Mesothelial cell of epicardium (in vitro differentiated cells): ENCODE data around the gene DNAJC11. TPM values are rescaled to one million over a fixed set of nuclear protein-coding genes. Genes with fewer than 3 reads are reported as not detected.
"Not testable (repeated sequence)": the region's sequence is repeated elsewhere in the genome, so short reads cannot be mapped to it uniquely, and the experiment has no call there.

Source experiments
- DNase-seq, 2 experiments: peaks; one replicate each; pipeline ENCODE4 v3.0.0; 2021; ENCODE audit warnings: low spot score in 2 of 2; ENCODE audit not compliant: unreplicated experiment in 2 of 2
- H3K27ac Mint-ChIP-seq: 2 replicates; pipeline ENCODE4 v1.8.0; 2021; ENCODE audit warnings: mixed read lengths
- H3K27me3 Mint-ChIP-seq: 2 replicates; pipeline ENCODE4 v1.8.0; 2021; ENCODE audit warnings: low read depth, mixed read lengths
- H3K36me3 Mint-ChIP-seq: 2 replicates; pipeline ENCODE4 v1.8.0; 2021; ENCODE audit warnings: mixed read lengths
- H3K4me1 Mint-ChIP-seq: 2 replicates; pipeline ENCODE4 v1.8.0; 2021; ENCODE audit warnings: mixed read lengths
- H3K4me3 Mint-ChIP-seq: 2 replicates; pipeline ENCODE4 v1.8.0; 2021; ENCODE audit warnings: mild to moderate bottlenecking, moderate library complexity, mixed read lengths
- H3K9me3 Mint-ChIP-seq: 2 replicates; pipeline ENCODE4 v1.8.0; 2021; ENCODE audit warnings: mixed read lengths
- total RNA-seq: library from RNA; stranded (reverse); gene quantifications from 3 replicates; pipeline ENCODE4 v1.2.1, GENCODE V29; 2021
- TF ChIP-seq, protein P1 (sequence below): fragments of 200-600 bp; sonication (generic); IDR thresholded peaks from one replicate; pipeline ENCODE4 v1.5.0; 2021; ENCODE audit warnings: antibody characterized with exemption; ENCODE audit not compliant: unreplicated experiment

DNAJC11 gene
- total RNA-seq, 1 donor from 2014 or later: 63.4 TPM

DNA sequence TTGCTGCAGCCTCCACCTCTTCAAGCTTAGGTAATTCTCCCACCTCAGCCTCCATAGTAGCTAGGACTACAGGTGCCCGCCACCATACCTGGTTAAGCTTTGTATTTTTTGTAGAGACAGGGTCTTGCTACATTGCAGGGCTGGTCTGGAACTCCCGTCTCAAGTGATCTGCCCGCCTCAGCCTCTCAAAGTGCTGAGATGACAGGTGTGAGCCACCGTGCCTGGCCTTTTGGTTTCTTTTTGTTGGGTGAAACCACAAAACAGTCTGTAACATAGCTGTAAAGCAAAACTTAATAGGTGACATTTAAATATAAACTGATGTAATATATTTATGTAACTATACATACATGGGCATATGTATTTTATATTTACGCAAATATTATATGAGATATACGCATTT, 3.1 kb upstream of the DNAJC11 start:
- DNase-seq: no peak
- TF ChIP-seq, protein P1, sequence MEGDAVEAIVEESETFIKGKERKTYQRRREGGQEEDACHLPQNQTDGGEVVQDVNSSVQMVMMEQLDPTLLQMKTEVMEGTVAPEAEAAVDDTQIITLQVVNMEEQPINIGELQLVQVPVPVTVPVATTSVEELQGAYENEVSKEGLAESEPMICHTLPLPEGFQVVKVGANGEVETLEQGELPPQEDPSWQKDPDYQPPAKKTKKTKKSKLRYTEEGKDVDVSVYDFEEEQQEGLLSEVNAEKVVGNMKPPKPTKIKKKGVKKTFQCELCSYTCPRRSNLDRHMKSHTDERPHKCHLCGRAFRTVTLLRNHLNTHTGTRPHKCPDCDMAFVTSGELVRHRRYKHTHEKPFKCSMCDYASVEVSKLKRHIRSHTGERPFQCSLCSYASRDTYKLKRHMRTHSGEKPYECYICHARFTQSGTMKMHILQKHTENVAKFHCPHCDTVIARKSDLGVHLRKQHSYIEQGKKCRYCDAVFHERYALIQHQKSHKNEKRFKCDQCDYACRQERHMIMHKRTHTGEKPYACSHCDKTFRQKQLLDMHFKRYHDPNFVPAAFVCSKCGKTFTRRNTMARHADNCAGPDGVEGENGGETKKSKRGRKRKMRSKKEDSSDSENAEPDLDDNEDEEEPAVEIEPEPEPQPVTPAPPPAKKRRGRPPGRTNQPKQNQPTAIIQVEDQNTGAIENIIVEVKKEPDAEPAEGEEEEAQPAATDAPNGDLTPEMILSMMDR: no peak
- Mint-ChIP-seq H3K27ac (no peak overlapping the region), H3K4me1 (peaks cover 15% of the 10 kb centered on the region), H3K27me3 (peaks cover 31% of the 10 kb centered on the region), H3K36me3 (no peaks in the 10 kb centered on the region), H3K9me3 (no peaks in the 10 kb centered on the region), H3K4me3 (no peak overlapping the region)

DNA sequence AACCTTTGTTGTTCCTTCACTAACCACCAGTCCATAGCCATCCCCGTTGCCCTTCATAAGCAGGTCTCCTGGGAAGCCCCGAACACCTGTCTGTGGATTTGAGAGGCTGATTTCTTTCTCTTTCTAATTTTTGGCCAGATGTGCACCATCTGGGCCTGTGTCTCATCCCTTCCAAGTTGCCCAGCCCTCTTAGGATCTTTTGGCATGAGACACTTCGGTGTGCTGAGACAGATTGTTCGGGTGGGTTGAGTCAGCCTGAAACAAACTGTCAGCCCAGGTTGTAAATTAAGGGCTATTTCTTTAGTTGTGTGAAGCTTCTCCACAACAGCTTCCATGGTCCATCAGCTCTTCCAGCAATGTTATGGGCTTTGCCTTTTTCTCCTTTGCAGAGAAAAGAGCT, 1.4 kb upstream of the DNAJC11 start:
- Mint-ChIP-seq H3K27me3 (peaks cover 16% of the 10 kb centered on the region), H3K27ac (no peak overlapping the region), H3K36me3 (no peaks in the 10 kb centered on the region), H3K4me1 (peaks cover 16% of the 10 kb centered on the region), H3K9me3 (no peaks in the 10 kb centered on the region), H3K4me3 (peak overlapping the region; percentile 56)
- no peak for DNase-seq
- TF ChIP-seq, protein P1: no peak

DNA sequence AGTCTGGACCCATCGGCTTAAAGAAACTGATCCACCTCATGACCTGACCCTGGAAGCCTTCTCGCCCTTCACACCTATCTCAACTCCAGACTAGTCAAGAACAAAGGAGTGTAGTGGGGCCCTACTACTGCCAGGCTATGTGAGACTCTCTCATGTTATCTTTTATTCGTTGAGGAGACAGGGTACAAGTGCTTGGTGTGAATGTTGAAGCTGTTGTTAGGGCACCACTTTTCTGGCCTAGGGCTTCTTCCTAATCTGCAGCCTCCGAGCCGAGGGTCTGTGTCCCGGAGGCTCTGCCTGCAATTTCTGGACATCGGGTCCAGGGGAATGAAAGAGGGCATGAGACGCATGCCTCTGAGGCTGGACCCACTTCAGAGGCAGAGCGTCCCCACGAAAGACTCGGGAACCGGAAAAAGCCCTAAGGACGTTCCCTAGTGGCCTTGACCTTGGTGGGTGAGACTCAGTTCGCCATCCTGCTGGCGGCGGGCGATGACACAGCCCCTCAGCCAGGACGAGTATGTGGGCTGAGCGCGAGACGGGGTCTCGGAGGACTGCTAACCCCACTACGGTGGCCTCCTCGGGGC, 671 bp downstream of the DNAJC11 start:
- TF ChIP-seq, protein P1: no peak
- DNase-seq: no peak
- H3K27ac Mint-ChIP-seq: peak overlapping the region; percentile 94
- no peaks in the 10 kb centered on the region for H3K36me3 Mint-ChIP-seq
- H3K27me3 Mint-ChIP-seq: no peaks in the 10 kb centered on the region
- peak overlapping the region; percentile 91 for H3K4me3 Mint-ChIP-seq
- peaks cover 16% of the 10 kb centered on the region for H3K4me1 Mint-ChIP-seq
- no peaks in the 10 kb centered on the region for H3K9me3 Mint-ChIP-seq

DNA sequence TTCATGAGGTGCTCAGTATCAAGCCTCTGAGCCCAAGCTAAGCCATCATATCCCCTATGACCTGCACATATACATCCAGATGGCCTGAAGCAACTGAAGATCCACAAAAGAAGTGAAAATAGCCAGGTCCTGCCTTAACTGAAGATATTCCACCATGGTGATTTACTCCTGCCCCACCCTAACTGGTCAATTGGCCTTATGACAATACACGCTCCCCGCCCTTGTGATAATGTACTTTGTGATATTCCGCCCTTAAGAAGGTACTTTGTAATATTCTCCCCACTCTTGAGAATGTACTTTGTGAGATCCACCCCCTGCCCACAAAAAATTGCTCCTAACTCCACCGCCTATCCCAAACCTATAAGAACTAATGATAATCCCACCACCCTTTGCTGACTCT, 1.7 kb downstream of the DNAJC11 start:
- peak overlapping the region; percentile 91 for H3K4me3 Mint-ChIP-seq
- H3K27ac Mint-ChIP-seq: peak overlapping the region; percentile 47

DNA sequence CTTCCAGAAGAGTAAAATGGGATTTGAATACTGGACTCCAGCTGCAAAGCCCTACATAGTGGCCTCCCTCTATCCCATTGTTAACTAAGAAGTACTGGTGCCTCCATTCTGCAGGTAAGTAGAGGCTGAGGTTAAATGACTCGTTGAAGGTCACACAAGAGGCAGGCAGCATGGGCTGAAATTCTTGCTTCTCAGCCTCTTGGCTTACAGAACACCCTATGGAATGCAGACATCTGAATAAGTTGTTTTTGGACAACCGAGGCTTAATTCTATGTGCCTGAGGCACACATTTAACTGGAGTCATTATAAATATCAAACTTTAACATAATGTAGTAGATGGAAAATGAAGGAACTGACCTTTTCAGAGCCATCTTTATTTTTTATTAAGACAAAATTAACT, 5.7 kb downstream of the DNAJC11 start:
- H3K36me3 Mint-ChIP-seq: no peaks in the 10 kb centered on the region
- H3K27ac Mint-ChIP-seq: no peak overlapping the region
- H3K9me3 Mint-ChIP-seq: no peaks in the 10 kb centered on the region
- TF ChIP-seq, protein P1: no peak
- no peak overlapping the region for H3K4me3 Mint-ChIP-seq
- H3K27me3 Mint-ChIP-seq: no peaks in the 10 kb centered on the region
- peaks cover 12% of the 10 kb centered on the region for H3K4me1 Mint-ChIP-seq
- no peak for DNase-seq

More for the DNA sequence above, 1.7 kb downstream of the DNAJC11 start:
- H3K4me1 Mint-ChIP-seq: peaks cover 16% of the 10 kb centered on the region
- not testable (repeated sequence) for H3K9me3 Mint-ChIP-seq, H3K36me3 Mint-ChIP-seq, DNase-seq, H3K27me3 Mint-ChIP-seq

DNA sequence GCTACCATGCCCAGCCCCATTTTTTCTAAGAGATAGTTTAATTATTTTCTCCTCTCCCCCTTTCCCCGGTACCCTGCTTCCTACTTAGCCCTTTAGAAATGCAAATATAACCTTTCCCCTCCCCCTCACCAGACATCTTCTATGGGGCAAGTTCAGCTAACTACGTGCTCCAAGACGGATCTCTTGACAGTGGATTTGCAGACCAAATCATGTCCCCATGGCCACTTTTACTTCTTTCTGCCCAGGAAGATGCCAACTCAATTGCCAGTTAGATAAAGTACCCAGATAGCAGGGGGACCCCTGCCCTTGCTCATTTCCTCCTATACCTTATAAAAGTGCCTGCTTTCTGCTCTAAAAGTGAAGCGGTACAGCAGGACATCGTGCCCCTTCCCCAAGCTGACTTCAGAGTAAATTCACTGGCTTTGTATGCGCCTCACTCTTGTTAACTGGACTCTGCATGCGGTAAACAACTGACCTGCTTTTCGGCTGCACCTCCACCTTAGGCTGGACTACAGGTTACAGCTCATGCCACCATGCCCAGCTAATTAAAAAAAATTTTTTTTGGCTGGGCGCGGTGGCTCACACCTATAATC, 7.4 kb downstream of the DNAJC11 start:
- Mint-ChIP-seq H3K4me3 (no peak overlapping the region), H3K36me3 (no peaks in the 10 kb centered on the region), H3K9me3 (no peaks in the 10 kb centered on the region), H3K4me1 (no peaks in the 10 kb centered on the region), H3K27me3 (no peaks in the 10 kb centered on the region), H3K27ac (no peak overlapping the region)
- no peak for DNase-seq
- TF ChIP-seq, protein P1: no peak
